Liver (tissue), 9 donors: ENCODE data around the gene RGL4. TPM values are rescaled to one million over a fixed set of nuclear protein-coding genes. Genes with fewer than 3 reads are reported as not detected.

ENCODE experiments used
- DNase-seq: peaks from one replicate; pipeline ENCODE4 v3.0.0-alpha.2; 2017; ENCODE audit warnings: low spot score
- H3K27ac ChIP-seq, 2 donors: one replicate each; pipeline ENCODE4 v1.7.0; 2013; ENCODE audit warnings: inconsistent platforms in 2 of 2, low read length in 2 of 2, control low read depth in 1 of 2, low read depth in 1 of 2, mild to moderate bottlenecking in 1 of 2
- H3K27me3 ChIP-seq, 4 donors: one replicate each; pipeline versions ENCODE4 v1.6.1 to v1.7.0; 2013; ENCODE audit warnings: low read length in 3 of 4, inconsistent platforms in 1 of 4, mild to moderate bottlenecking in 1 of 4, moderate library complexity in 1 of 4; ENCODE audit not compliant: control insufficient read depth in 4 of 4, insufficient read depth in 4 of 4
- H3K36me3 ChIP-seq, 4 donors: one replicate each; pipeline versions ENCODE4 v1.6.1 to v1.7.0; 2013; ENCODE audit warnings: low read length in 3 of 4, mild to moderate bottlenecking in 3 of 4, low read depth in 1 of 4, moderate library complexity in 1 of 4; ENCODE audit not compliant: control insufficient read depth in 4 of 4, insufficient read depth in 3 of 4
- H3K4me1 ChIP-seq, 4 donors: one replicate each; pipeline versions ENCODE4 v1.6.1 to v1.7.0; 2013; ENCODE audit warnings: low read length in 3 of 4, mild to moderate bottlenecking in 3 of 4, moderate library complexity in 1 of 4; ENCODE audit not compliant: control insufficient read depth in 4 of 4, insufficient read depth in 4 of 4
- H3K4me3 ChIP-seq, 3 donors: one replicate each; pipeline versions ENCODE4 v1.6.1 to v1.7.0; 2013; ENCODE audit warnings: low read length in 3 of 3, control low read depth in 1 of 3, low read depth in 1 of 3, mild to moderate bottlenecking in 1 of 3
- H3K9ac ChIP-seq, 2 donors: one replicate each; pipeline ENCODE4 v1.7.0; 2013; ENCODE audit warnings: low read length in 2 of 2, mild to moderate bottlenecking in 2 of 2, moderate library complexity in 2 of 2, control low read depth in 1 of 2, low read depth in 1 of 2
- H3K9me3 ChIP-seq, 4 donors: one replicate each; pipeline versions ENCODE4 v1.6.1 to v1.7.0; 2013; ENCODE audit warnings: low read length in 3 of 4; ENCODE audit not compliant: control insufficient read depth in 4 of 4
- CTCF ChIP-seq: fragments of 150-350 bp; IDR thresholded peaks from 2 replicates; pipeline ENCODE4 v1.5.1; 2017; ENCODE audit warnings: improper control_type of control experiment, low read depth, low read length; ENCODE audit not compliant: missing input control
- EGR1 ChIP-seq, 2 donors: IDR thresholded peaks; 2 replicates each; pipeline ENCODE4 v1.6.1; 2016 to 2018; ENCODE audit warnings: antibody characterized with exemption in 2 of 2, low read depth in 2 of 2
- JUND ChIP-seq, 2 donors: IDR thresholded peaks; 2 replicates each; pipeline ENCODE4 v1.6.1; 2016; ENCODE audit warnings: antibody characterized with exemption in 2 of 2
- RXRA ChIP-seq, 2 donors: IDR thresholded peaks; 2 replicates each; pipeline ENCODE4 v1.6.1; 2017 to 2018; ENCODE audit warnings: antibody characterized with exemption in 2 of 2, mild to moderate bottlenecking in 1 of 2
- SP1 ChIP-seq: IDR thresholded peaks from 2 replicates; pipeline ENCODE4 v1.6.1; 2018; ENCODE audit warnings: antibody characterized with exemption, mild to moderate bottlenecking
- WGBS: extraction: QIAGEN DNeasy Blood & Tissue Kit; methylation state at CpG from one replicate; pipeline ENCODE4 v1.1.7; 2013; 5-methylcytosine and 5-hydroxymethylcytosine counted together
- polyA plus RNA-seq, 2 donors: library from polyadenylated mRNA; stranded (reverse) in 1 of 2; unstranded in 1 of 2; fragments of 200-250 nt in 1 of 2; fragments of >200 nt in 1 of 2; fragmentation: Nextera tagmentation in 1 of 2; extraction: Ambion mirVana in 1 of 2; gene quantifications; one replicate each; pipeline versions ENCODE4 v1.2.1 to v1.2.3, GENCODE V29; 2013 to 2015
- total RNA-seq, 2 donors: library from RNA; depleted of rRNA; stranded (reverse); fragments of >200 nt; gene quantifications; one replicate each; pipeline ENCODE4 v1.2.3, GENCODE V29; 2014
- TF ChIP-seq, protein P1 (sequence below): IDR thresholded peaks from 2 replicates; pipeline ENCODE4 v1.6.1; 2016; ENCODE audit warnings: antibody characterized with exemption, mild to moderate bottlenecking
- TF ChIP-seq, protein P2 (sequence below): IDR thresholded peaks from 2 replicates; pipeline ENCODE4 v1.6.1; 2016; ENCODE audit warnings: antibody characterized with exemption
- TF ChIP-seq, protein P3 (sequence below): IDR thresholded peaks from 2 replicates; pipeline ENCODE4 v1.6.1; 2016; ENCODE audit warnings: antibody characterized with exemption
- donor health status: healthy.
- donor health status: healthy.
- donor health status: healthy.
- donor health status: healthy.
- donor health status: healthy.

The RGL4 gene
- total and polyA plus RNA-seq, 4 donors, result 0.25 to 6.2 (median 0.56) TPM

- TF ChIP-seq, protein P1, sequence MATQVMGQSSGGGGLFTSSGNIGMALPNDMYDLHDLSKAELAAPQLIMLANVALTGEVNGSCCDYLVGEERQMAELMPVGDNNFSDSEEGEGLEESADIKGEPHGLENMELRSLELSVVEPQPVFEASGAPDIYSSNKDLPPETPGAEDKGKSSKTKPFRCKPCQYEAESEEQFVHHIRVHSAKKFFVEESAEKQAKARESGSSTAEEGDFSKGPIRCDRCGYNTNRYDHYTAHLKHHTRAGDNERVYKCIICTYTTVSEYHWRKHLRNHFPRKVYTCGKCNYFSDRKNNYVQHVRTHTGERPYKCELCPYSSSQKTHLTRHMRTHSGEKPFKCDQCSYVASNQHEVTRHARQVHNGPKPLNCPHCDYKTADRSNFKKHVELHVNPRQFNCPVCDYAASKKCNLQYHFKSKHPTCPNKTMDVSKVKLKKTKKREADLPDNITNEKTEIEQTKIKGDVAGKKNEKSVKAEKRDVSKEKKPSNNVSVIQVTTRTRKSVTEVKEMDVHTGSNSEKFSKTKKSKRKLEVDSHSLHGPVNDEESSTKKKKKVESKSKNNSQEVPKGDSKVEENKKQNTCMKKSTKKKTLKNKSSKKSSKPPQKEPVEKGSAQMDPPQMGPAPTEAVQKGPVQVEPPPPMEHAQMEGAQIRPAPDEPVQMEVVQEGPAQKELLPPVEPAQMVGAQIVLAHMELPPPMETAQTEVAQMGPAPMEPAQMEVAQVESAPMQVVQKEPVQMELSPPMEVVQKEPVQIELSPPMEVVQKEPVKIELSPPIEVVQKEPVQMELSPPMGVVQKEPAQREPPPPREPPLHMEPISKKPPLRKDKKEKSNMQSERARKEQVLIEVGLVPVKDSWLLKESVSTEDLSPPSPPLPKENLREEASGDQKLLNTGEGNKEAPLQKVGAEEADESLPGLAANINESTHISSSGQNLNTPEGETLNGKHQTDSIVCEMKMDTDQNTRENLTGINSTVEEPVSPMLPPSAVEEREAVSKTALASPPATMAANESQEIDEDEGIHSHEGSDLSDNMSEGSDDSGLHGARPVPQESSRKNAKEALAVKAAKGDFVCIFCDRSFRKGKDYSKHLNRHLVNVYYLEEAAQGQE, result no peak
Measured at GRCh38 chr22:23742505-23743264, 51.9 kb downstream of the RGL4 start (continued).

DNA sequence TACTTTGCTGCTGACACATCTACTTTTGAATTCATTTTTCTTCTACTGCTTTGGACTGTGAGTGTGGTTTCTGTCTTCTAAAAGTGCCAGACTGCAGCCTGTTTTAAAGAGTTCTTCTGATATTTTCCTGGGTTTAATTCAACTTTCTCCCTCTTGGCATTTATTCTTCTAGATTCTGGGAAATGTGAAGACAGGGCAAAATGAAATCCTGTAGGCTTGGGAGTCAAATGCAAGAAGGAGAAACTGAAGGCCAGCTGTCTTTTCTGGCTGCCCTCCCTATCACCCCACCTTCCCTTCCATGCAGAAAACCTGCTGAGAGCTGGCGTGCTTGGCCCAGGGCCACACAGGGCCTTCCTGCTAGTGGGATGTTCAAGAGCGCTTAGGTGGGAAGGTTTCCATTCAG is 52.5 kb downstream of the RGL4 start:
- H3K9ac ChIP-seq, result no peak overlapping the region
- no peak overlapping the region for H3K27ac ChIP-seq
- no peak overlapping the region for H3K4me3 ChIP-seq
- no peaks in the 10 kb centered on the region for H3K9me3 ChIP-seq
- TF ChIP-seq, protein P2, sequence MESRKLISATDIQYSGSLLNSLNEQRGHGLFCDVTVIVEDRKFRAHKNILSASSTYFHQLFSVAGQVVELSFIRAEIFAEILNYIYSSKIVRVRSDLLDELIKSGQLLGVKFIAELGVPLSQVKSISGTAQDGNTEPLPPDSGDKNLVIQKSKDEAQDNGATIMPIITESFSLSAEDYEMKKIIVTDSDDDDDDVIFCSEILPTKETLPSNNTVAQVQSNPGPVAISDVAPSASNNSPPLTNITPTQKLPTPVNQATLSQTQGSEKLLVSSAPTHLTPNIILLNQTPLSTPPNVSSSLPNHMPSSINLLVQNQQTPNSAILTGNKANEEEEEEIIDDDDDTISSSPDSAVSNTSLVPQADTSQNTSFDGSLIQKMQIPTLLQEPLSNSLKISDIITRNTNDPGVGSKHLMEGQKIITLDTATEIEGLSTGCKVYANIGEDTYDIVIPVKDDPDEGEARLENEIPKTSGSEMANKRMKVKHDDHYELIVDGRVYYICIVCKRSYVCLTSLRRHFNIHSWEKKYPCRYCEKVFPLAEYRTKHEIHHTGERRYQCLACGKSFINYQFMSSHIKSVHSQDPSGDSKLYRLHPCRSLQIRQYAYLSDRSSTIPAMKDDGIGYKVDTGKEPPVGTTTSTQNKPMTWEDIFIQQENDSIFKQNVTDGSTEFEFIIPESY, result no peak
- TF ChIP-seq, protein P3, sequence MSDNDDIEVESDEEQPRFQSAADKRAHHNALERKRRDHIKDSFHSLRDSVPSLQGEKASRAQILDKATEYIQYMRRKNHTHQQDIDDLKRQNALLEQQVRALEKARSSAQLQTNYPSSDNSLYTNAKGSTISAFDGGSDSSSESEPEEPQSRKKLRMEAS, result no peak
- no peak for TF ChIP-seq SP1
- WGBS, result 66% methylated on average over 2 of the region's 2 CpGs
- H3K27me3 ChIP-seq, result no peaks in the 10 kb centered on the region
- DNase-seq, result no peak
- H3K4me1 ChIP-seq, result no peaks in the 10 kb centered on the region
- H3K36me3 ChIP-seq, result peaks cover 5 to 26% (median 7%) of the 10 kb centered on the region in 4 donors

GRCh38 chr22:23744001-23744400 is 53.2 kb downstream of the RGL4 start:
- Histone ChIP-seq H3K9me3 (no peaks in the 10 kb centered on the region), H3K4me3 (no peak overlapping the region), H3K27ac (no peak overlapping the region), H3K4me1 (no peaks in the 10 kb centered on the region), H3K9ac (no peak overlapping the region), H3K36me3 (peaks cover 5 to 26% (median 7%) of the 10 kb centered on the region in 4 donors), H3K27me3 (no peaks in the 10 kb centered on the region)
- WGBS, result 97% methylated on average over 13 of the region's 13 CpGs
- no peak for DNase-seq
- no peak for TF ChIP-seq RXRA (IDR thresholded peaks at IDR 0.05)
- no peak for TF ChIP-seq JUND (IDR thresholded peaks at IDR 0.05)
- TF ChIP-seq CTCF, result no peak
- TF ChIP-seq, protein P1, result no peak
- TF ChIP-seq EGR1 (IDR thresholded peaks at IDR 0.05; ENCODE audit: low read depth in 2 of 2), result no peak
